Skeletal muscle cell (primary cell): ENCODE measurements around the gene GPBAR1.
A peak's percentile ranks its signal among the peaks of the same experiment; 100 is the strongest.

Experiments
- DNase-seq: peaks from one replicate; pipeline ENCODE4 v3.0.0-alpha.2; 2010; ENCODE audit warnings: low read depth
- H3K4me3 ChIP-seq: 2 replicates; pipeline ENCODE4 v1.5.1; 2011; ENCODE audit warnings: low read depth, mild to moderate bottlenecking, control low read depth, low read length, moderate library complexity

GPBAR1 gene

GRCh38 chr2:218280260-218280870, 19.6 kb downstream of the GPBAR1 start:
- no peak for DNase-seq
- no peak overlapping the region for H3K4me3 ChIP-seq

GRCh38 chr2:218281449-218281848, 20.6 kb downstream of the GPBAR1 start:
- H3K4me3 ChIP-seq: no peak overlapping the region
- no peak for DNase-seq

GRCh38 chr2:218282173-218282991, 21.6 kb downstream of the GPBAR1 start:
- DNase-seq: no peak
- no peak overlapping the region for H3K4me3 ChIP-seq

GRCh38 chr2:218284106-218284811, 23.4 kb downstream of the GPBAR1 start:
- DNase-seq: no peak
- no peak overlapping the region for H3K4me3 ChIP-seq

- H3K4me3 ChIP-seq: peak overlapping the region; percentile 52
- DNase-seq: no peak
These were observed 24.8 kb downstream of the GPBAR1 start for GRCh38 chr2:218285604-218286003.

GRCh38 chr2:218286570-218287459, 26.0 kb downstream of the GPBAR1 start:
- peak overlapping the region; percentile 52 for H3K4me3 ChIP-seq
- peak; percentile 94 for DNase-seq

GRCh38 chr2:218289639-218290315, 29.0 kb downstream of the GPBAR1 start:
- peak overlapping the region; percentile 2 for H3K4me3 ChIP-seq
- DNase-seq: no peak

GRCh38 chr2:218290316-218291261, 29.8 kb downstream of the GPBAR1 start:
- peak overlapping the region; percentile 78 for H3K4me3 ChIP-seq
- no peak for DNase-seq

- DNase-seq: no peak
- H3K4me3 ChIP-seq: peak overlapping the region; percentile 78
These were observed 30.7 kb downstream of the GPBAR1 start for GRCh38 chr2:218291318-218292047.

- DNase-seq: no peak
- H3K4me3 ChIP-seq: peak within 1 kb of the TSS; percentile 78
These were observed 31.5 kb downstream of the GPBAR1 start, which contains the start of gene TMBIM1 for GRCh38 chr2:218292048-218293014. Gene TMBIM1, minus strand, starts transcription at chr2:218292503. Its CDS starts 10,362 bp downstream, at chr2:218282141.

- DNase-seq: no peak
- no peak overlapping the region for H3K4me3 ChIP-seq
These were observed 33.1 kb downstream of the GPBAR1 start for GRCh38 chr2:218293715-218294429.

- no peak for DNase-seq
- no peak overlapping the region for H3K4me3 ChIP-seq
These were observed 33.7 kb downstream of the GPBAR1 start for GRCh38 chr2:218294430-218295022.

- no peak overlapping the region for H3K4me3 ChIP-seq
- DNase-seq: no peak
These were observed 34.2 kb downstream of the GPBAR1 start for GRCh38 chr2:218295029-218295428.

- no peak overlapping the region for H3K4me3 ChIP-seq
- DNase-seq: no peak
These were observed 35.4 kb downstream of the GPBAR1 start for GRCh38 chr2:218296200-218296599.

- no peak overlapping the region for H3K4me3 ChIP-seq
- DNase-seq: no peak
These were observed 36.0 kb downstream of the GPBAR1 start for GRCh38 chr2:218296847-218297246.
